ENCODE results near the gene CETP. TPM values are rescaled to one million over a fixed set of nuclear protein-coding genes. Genes with fewer than 3 reads are reported as not detected.
A peak's percentile ranks its signal among the peaks of the same experiment; 100 is the strongest.

The CETP gene
- total and polyA plus RNA-seq, 12 donors: 0.15 to 2.1 (median 0.31) TPM; not detected in 3

DNA sequence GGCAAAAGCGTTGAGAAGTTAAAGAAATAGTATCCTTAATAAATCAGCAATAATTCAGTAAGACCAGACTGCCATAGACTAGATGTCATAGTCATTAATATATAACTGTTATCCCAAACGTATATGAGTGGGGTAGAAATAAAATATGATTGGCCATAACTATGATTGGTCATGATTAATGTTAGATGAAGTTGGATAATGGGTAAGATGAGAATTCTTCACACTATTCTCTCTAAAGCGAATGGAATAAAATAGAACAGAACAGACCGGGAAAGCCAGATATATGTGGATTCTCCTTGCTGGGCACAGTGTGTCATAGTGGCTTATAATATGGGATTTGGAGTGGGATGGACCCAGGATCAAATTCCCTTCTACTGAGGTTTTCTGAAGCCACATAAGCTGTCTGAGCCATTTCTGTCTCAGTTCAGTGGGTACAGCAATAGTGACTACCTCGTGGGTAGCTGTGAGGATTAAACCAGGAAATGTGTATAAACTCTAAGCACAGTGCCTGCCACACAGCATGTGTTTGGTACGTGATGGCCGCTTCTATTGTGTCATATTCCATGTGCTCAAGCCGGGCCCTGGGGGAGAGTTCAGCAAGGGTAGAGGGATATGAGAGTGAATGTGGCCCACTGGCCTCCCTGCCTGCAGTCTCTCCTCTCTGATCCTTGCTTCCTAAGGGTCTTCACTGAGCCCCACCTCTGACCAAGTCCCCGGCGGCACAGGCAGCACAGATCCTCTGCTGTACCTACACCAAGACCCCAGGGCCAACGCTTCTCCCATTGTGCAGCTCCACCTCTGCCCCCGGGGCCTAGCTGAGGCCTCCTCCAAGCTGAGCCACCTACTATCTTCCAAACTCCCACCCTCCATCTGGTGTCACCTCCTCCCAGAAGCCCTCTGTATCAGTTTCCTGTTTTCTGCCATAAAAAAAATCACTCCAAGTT, 3.7 kb downstream of the CETP start:
- intact Hi-C loops (cut with DNase I): loop anchor here in 6 of 10 donors (2.0 to 10.0 kb wide), 4 partner anchors 49 to 82 kb away; no protein-coding TSS in a partner anchor
- Histone ChIP-seq H3K36me3 (no peaks in the 10 kb centered on the region), H3K4me1 (peaks cover 16 to 75% (median 44%) of the 10 kb centered on the region in 9 donors), H3K4me3 (no peak overlapping the region), H3K9me3 (no peaks in the 10 kb centered on the region), H3K27me3 (no peaks in the 10 kb centered on the region), H3K27ac (peak overlapping the region in 7 of 10 donors; percentile 25 to 71 (median 57))
- ATAC-seq (peak in 2 of 8 donors; percentile 10 to 17), DNase-seq (no peak)
- TF ChIP-seq CTCF (IDR thresholded peaks at IDR 0.05): no peak
- WGBS, 2 donors: 74 to 87% methylated on average over 12 of the region's 12 CpGs

GRCh38 chr16:56966093-56966475, 4.3 kb downstream of the CETP start:
- ATAC-seq (peak in 2 of 8 donors; percentile 6 to 9), DNase-seq (no peak)
- no peak overlapping the region for H3K4me3 ChIP-seq
- H3K27me3 ChIP-seq: no peaks in the 10 kb centered on the region
- intact Hi-C loops (cut with DNase I): loop anchor here in 5 of 10 donors (5.0 to 10.0 kb wide), 3 partner anchors 49 to 81 kb away; no protein-coding TSS in a partner anchor
- no peak for TF ChIP-seq CTCF (IDR thresholded peaks at IDR 0.05)
- H3K36me3 ChIP-seq: no peaks in the 10 kb centered on the region
- 51 to 63% methylated on average over 3 of the region's 3 CpGs for WGBS, 2 donors
- H3K4me1 ChIP-seq: peaks cover 16 to 71% (median 37%) of the 10 kb centered on the region in 9 donors
- H3K27ac ChIP-seq: peak overlapping the region in 8 of 10 donors; percentile 13 to 71 (median 56)
- H3K9me3 ChIP-seq: no peaks in the 10 kb centered on the region

- H3K27ac ChIP-seq: no peak overlapping the region
- no peaks in the 10 kb centered on the region for H3K9me3 ChIP-seq
- peaks cover 2 to 62% (median 21%) of the 10 kb centered on the region in 9 donors for H3K4me1 ChIP-seq
- H3K4me3 ChIP-seq: no peak overlapping the region
- ATAC-seq: no peak
- no peak for DNase-seq
- H3K36me3 ChIP-seq: no peaks in the 10 kb centered on the region
- no peak for TF ChIP-seq CTCF (IDR thresholded peaks at IDR 0.05)
- no peaks in the 10 kb centered on the region for H3K27me3 ChIP-seq
- intact Hi-C loops (cut with DNase I): loop anchor here in 5 of 10 donors (5.0 to 10.0 kb wide), 3 partner anchors 47 to 80 kb away; no protein-coding TSS in a partner anchor
- WGBS, 2 donors: 52 to 67% methylated on average over 2 of the region's 2 CpGs
Measured at GRCh38 chr16:56967733-56968132, 6.0 kb downstream of the CETP start.

DNA sequence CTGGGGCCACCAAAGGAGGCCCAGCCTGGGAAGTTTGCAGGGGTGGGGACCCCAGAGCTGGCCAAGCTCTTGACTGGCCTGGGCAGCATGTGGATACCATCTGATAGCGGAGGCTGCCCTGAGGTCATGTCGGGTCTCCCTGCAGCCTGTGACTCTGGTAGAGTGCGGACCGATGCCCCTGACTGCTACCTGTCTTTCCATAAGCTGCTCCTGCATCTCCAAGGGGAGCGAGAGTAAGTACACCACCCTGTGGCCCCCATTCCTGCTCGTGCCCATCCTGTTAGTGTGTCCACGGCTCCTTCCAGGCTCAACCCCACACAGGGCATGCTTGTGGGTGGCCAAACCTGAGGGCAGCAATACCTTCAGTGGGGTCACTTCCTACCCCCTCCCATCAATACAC, 8.0 kb downstream of the CETP start:
- H3K4me3 ChIP-seq: no peak overlapping the region
- no peaks in the 10 kb centered on the region for H3K36me3 ChIP-seq
- WGBS, 2 donors: 93 to 94% methylated on average over 7 of the region's 7 CpGs
- H3K27ac ChIP-seq: no peak overlapping the region
- ATAC-seq: no peak
- H3K4me1 ChIP-seq: peaks cover 2 to 56% (median 16%) of the 10 kb centered on the region in 9 donors
- H3K27me3 ChIP-seq: no peaks in the 10 kb centered on the region
- TF ChIP-seq CTCF (IDR thresholded peaks at IDR 0.05): no peak
- DNase-seq: no peak
- intact Hi-C loops (cut with DNase I): loop anchor here in 6 of 10 donors (5.0 to 10.0 kb wide), 3 partner anchors 45 to 78 kb away; no protein-coding TSS in a partner anchor
- no peaks in the 10 kb centered on the region for H3K9me3 ChIP-seq
